ENCODE data around the gene U2AF2.

The U2AF2 gene

GRCh38 chr19:55656988-55657747, 2.3 kb downstream of the U2AF2 start:
- DNase-seq (ENCODE audit: low read depth), result no peak

DNA sequence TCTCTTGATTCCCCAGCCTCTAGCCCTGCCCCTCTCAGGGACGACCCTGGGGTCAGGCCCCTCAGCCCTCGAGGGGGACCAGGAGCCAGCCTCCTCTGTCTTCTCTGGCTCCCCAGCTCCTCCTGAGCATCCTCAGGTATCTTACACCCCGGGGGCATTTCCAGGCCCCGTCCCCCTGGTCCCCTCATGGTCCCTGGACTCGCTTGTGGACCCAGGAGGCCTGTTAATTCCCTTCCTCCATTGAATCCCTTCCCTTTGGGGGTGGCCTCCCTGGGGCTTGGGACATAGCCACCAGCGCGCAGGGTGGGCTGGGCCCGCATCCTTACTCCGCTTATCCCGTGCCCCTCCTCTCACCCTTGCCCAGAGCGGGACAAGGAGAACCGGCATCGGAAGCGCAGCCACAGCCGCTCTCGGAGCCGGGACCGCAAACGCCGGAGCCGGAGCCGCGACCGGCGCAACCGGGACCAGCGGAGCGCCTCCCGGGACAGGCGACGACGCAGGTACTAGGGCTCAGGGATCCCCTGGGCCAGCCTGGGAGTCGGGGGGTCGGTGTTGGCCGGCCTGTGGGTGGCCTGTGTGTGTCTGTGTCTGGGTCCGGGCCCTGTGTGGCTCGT, 4.1 kb downstream of the U2AF2 start:
- no peak for DNase-seq (ENCODE audit: low read depth)

DNA sequence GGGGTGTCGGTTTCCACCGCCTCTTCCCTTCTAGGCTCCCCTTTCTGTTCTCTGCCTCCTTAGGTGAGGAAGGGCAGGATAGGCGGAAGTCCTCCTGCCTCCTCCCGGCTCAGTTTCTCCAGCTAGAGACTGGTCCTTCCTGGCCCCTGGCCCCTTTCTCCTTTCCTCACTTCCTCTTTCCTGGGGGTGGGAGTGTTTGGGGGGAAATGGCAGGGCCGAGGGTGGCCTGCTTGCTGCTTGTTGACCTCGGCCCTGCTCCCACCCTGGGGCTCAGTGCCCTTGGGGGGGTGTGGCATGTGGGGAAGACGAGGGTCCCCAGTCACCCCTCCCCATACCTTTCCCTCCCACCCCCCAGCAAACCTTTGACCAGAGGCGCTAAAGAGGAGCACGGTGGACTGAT, 5.0 kb downstream of the U2AF2 start:
- DNase-seq (ENCODE audit: low read depth), result no peak

DNA sequence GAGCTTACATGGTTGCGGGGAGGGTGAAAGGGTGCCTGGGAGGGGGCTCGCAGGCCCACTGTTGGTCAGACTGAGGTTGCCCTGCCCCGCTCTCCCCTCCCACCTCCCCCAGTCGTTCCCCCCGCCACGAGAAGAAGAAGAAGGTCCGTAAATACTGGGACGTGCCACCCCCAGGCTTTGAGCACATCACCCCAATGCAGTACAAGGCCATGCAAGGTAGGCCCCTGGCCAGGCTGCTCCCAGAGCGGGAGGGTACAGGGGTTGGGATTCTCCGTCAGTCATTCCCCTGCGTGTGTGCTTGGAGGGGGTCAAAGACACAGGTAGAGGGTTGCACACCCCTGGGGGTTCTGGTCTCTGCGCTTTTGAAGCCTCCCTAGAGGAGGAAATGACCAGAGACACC, 5.6 kb downstream of the U2AF2 start:
- no peak for DNase-seq (ENCODE audit: low read depth)

DNA sequence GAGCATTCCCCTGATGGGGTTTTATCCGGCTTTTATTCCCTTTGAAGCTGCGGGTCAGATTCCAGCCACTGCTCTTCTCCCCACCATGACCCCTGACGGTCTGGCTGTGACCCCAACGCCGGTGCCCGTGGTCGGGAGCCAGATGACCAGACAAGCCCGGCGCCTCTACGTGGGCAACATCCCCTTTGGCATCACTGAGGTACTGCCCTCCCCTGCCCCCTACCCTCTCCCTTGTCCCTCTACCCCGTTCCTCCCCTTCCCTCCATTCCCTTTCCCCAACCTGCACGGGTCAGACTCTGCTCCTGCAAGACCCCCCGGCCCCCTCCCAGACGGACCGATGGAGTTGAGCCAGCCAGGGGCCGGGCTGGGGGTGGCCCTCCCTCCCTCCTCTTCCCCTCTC, 6.2 kb downstream of the U2AF2 start:
- DNase-seq (ENCODE audit: low read depth), result no peak

DNA sequence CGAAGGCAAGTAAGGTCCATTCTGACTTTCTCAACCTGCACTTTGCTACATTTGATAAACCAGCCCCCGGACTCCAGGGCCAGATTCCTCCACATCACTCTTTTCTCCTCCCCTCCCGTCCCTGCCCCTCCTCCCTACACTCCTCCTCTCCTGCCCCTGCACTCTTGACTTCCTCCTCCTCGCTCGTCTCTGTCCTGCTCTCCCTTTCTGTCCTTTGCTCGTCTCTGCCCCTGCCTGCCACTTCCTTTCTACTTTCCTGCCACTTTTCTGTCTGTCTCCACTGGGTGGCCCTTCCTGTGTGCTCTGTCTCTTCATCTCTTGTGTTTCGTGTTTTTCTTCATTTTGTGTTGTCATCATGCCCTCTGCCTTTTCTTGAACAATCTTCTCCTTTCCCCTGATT, 7.0 kb downstream of the U2AF2 start:
- DNase-seq (ENCODE audit: low read depth), result no peak

GRCh38 chr19:55663846-55664536, 9.2 kb downstream of the U2AF2 start:
- DNase-seq (ENCODE audit: low read depth), result no peak

DNA sequence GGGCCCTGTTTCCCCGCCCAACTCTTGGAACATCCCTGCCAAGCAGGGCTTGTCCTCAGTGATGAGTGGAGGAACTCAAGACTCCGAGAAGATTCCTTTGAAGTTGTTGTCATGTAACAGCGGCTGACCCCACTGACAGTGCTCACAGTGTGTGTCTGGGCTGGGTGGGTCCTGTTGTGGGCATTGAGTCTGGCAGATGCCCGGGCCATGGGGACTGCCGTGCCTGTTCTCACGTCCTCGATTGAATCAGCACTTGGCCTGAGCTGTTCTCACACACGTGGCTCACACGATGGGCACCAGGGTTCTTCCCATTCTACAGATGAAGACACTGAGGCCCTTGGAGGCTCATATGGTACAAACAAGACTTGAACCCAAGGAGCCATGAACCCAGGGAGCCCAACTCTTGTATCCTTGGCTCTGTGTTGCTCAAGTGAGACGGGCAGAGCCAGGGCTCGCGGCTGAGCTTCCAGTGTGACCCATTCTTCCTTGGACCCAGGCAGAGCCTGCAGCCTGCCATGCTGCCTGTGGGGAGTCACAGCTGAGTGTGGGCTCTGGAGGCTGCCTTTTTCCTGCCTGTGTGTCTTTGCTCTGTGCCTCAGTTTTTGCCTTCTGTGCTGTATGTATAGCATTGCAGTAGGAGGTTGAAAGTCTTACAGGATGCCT, 11.6 kb downstream of the U2AF2 start:
- DNase-seq (ENCODE audit: low read depth), result no peak

DNA sequence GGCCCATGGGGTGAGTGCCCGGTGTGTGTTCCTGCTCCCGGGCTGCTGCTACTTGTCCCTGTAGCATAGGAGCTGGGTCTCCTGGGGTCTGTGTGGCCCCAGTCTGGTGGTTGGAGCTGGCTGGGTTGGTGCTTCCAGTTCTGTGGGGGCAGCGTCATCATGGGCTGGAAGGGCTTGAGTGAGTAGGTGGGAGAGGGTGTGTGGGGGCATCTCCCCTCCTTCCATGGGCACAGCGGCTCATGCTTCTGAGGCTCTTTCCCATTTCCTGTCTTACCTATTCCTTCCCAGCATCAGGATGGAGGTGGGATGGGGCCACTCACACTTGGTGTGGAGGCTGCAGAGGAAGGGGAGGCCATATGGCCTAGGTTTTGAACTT, 12.2 kb downstream of the U2AF2 start:
- no peak for DNase-seq (ENCODE audit: low read depth)

DNA sequence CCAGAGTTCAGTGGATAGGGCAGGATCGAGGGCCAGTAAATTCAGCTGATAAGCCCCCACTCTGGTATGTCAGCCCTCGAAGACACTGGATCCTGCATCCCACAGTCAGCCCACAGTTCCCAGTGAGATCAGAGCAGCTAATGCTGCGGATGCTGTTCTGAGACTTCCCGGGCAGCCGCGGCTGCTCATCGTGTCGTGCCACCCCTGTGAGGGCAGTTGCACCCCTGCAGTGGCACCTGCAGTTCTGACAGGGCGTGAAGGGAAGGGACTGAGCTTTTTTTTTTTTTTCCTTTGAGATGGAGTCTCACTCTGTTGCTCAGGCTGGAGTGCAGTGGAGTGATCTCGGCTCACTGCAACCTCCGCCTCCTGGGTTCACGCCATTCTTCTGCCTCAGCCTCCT, 12.7 kb downstream of the U2AF2 start:
- no peak for DNase-seq (ENCODE audit: low read depth)

- DNase-seq (ENCODE audit: low read depth), result no peak
These were observed 13.1 kb downstream of the U2AF2 start for GRCh38 chr19:55667958-55668357.

- no peak for DNase-seq (ENCODE audit: low read depth)
These were observed 13.9 kb downstream of the U2AF2 start for GRCh38 chr19:55668603-55669348.

- no peak for DNase-seq (ENCODE audit: low read depth)
These were observed 14.8 kb downstream of the U2AF2 start for GRCh38 chr19:55669418-55670279.

DNA sequence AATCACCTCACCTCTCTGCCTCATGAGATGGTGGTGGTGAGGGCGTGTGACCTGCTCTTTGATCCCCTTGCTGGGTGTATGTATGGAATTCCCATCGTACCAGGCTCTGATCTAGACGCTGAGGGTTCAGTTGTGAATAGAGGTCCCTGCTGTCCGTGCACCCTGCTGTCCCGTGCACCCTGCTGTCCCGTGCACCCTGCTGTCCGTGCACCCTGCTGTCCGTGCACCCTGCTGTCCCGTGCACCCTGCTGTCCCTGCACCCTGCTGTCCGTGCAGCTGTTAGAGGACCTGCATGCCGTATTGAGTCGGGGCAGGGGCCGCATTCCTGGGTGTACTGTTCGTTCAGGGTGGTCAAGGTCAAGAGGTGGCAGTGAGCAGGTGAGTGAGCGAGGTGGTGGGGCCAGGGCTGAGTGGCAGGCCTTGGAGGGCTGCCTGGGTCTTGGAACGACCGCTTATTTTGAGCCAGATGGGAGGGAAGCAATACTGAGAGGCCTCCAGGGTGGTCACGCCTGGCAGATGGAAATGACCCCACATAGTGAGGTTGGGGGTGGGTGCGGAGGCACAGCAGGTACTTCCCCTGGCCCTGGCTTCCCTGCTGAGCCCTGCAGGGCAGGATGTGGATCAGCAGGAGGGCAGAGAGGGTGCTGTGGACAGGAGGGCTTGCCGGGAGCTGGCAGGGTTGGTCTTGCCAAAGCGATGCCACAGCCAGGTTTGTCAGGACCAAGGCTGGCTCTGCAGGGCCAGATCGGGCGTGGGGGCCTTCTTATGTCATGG, 15.6 kb downstream of the U2AF2 start:
- DNase-seq (ENCODE audit: low read depth), result no peak

GRCh38 chr19:55671054-55671378, 16.2 kb downstream of the U2AF2 start:
- no peak for DNase-seq (ENCODE audit: low read depth)

DNA sequence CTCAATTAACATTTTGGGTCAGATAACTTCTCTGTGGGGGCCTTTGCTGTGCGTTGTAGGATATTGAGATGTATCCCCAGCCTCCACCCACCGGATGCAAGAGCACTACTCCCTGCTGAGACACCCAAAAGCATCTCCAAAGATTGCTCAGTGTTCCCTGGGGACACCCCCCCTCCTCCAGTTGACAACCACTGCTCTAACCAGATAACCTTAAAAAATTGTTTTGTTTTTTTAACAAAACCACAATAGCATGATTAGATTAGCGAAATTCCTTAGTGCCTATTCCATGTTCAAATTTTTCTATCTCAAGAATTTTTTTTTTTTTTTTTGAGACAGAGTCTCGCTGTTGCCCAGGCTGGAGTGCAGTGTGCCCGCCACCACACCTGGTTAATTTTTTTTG, 17.6 kb downstream of the U2AF2 start:
- peak; percentile 38 for DNase-seq (ENCODE audit: low read depth)

DNA sequence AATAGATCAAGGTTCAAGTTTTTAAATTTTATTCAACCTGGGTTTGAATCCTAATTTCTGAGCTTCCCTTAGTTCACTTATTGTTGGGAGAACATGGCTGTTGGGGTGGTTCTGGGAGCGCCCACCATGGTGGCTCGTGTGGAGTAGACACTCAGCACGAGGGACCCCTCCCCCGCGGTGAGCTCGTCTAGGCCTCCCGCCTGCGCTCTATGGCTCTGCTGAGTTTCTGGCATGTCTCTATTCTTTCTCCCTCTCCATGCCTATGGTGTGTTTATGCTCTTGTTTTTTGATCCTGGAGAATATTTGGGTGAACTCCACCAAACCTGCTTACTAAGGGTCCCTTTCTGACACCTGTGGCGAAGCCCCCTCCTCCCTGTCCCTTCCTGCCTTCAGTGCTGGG, 18.6 kb downstream of the U2AF2 start:
- no peak for DNase-seq (ENCODE audit: low read depth)

DNA sequence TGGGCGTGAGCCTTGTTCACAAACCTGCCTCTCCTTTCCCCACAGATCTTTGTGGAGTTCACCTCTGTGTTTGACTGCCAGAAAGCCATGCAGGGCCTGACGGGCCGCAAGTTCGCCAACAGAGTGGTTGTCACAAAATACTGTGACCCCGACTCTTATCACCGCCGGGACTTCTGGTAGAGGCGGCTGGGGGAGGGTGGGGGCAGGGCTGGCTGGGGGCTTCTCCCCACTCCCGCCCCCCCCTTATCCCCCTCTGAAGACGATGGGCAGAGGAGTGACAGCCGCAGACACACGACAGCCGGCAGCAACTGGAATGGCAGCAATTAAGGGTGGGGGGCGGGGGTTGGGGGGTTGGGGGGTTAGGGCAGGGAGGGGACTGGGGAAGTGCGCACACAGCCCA, 19.1 kb downstream of the U2AF2 start:
- no peak for DNase-seq (ENCODE audit: low read depth)

GRCh38 chr19:55674459-55674840, 19.6 kb downstream of the U2AF2 start:
- DNase-seq (ENCODE audit: low read depth), result no peak

- DNase-seq (ENCODE audit: low read depth), result peak; percentile 98
These were observed 20.2 kb downstream of the U2AF2 start, which contains the start of gene EPN1 for GRCh38 chr19:55674841-55675660. EPN1 (plus strand) TSS chr19:55675226; CDS start chr19:55678628, 3,402 bp downstream.

All from ELR (cell line).